HFF-Myc (cell line): Measurements from ENCODE around the gene FBXL17.

ENCODE experiments used
- DNase-seq: peaks from one replicate; pipeline ENCODE4 v3.0.0-alpha.2; 2011; ENCODE audit warnings: low read depth; ENCODE audit errors: extremely low read depth
- H3K4me3 ChIP-seq: replicated peaks from 2 replicates; pipeline ENCODE4 v1.5.1; 2011; ENCODE audit warnings: low read depth, mild to moderate bottlenecking, control low read depth, low read length
- TF ChIP-seq, protein P1 (sequence below): IDR thresholded peaks from 2 replicates; pipeline ENCODE4 v1.5.1; 2012; ENCODE audit warnings: mild to moderate bottlenecking, low read depth, low read length, control low read depth; ENCODE audit errors: missing control alignments

Gene FBXL17

DNA sequence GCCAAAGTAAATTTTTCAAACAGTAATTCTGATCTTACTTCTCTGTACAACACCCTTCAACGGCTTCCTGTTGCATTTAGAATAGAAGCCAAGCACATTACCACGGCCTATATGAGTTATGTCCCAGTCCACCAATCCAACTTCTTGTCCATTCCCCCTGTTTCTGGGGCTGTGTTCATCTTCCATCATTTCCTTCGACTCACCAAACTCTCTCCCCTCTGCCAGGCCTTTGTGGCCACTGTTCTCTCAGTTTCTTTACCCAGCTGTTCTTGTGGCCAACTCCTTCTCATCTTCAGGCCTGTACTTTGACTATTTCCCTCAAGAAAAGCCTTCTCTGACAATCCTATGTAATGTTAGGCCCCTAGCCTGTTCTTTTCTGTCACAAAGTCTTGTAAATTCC lies 451.8 kb downstream of the FBXL17 start:
- DNase-seq, result no peak
- H3K4me3 ChIP-seq, result no peak overlapping the region
- TF ChIP-seq, protein P1, sequence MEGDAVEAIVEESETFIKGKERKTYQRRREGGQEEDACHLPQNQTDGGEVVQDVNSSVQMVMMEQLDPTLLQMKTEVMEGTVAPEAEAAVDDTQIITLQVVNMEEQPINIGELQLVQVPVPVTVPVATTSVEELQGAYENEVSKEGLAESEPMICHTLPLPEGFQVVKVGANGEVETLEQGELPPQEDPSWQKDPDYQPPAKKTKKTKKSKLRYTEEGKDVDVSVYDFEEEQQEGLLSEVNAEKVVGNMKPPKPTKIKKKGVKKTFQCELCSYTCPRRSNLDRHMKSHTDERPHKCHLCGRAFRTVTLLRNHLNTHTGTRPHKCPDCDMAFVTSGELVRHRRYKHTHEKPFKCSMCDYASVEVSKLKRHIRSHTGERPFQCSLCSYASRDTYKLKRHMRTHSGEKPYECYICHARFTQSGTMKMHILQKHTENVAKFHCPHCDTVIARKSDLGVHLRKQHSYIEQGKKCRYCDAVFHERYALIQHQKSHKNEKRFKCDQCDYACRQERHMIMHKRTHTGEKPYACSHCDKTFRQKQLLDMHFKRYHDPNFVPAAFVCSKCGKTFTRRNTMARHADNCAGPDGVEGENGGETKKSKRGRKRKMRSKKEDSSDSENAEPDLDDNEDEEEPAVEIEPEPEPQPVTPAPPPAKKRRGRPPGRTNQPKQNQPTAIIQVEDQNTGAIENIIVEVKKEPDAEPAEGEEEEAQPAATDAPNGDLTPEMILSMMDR, result no peak

DNA sequence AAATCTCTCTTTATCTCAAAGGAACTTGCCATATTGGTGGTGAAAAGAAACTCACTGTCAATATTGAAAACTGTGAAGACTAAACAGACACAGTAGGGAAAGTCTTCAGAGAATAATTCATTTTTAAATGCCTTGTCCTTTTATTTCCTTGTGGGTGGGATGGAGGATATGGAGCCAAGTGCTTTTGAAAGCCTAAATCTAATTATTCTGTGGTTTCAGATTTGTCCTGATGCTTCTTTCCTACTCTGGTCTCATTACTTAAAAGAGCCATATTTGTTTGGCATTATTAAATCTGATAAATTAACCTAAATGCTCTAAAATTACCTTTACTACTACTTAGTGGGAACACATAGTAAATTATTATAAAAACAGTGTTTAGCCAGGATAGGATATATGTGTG lies 452.8 kb downstream of the FBXL17 start:
- H3K4me3 ChIP-seq, result no peak overlapping the region
- DNase-seq, result no peak
- TF ChIP-seq, protein P1, result no peak

DNA sequence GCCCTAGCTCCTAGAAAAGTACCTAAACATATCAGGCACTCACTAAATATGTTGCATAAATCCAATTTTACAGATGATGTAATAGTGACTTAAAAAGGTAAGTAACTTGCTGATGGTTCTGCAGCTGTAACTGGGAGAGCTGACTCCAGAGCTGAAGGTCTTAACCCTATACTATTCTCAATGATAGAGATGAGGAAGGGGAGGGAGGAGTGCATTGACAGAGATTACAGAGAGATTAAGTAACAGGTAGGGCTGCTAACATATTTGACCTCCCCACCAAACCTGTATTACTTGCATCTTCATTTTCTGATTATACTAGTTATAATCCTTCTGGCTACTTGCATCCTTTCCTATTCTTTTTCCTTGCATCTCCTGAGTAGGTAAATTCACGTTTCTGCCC lies 455.8 kb downstream of the FBXL17 start:
- TF ChIP-seq, protein P1, result no peak
- no peak overlapping the region for H3K4me3 ChIP-seq
- no peak for DNase-seq

DNA sequence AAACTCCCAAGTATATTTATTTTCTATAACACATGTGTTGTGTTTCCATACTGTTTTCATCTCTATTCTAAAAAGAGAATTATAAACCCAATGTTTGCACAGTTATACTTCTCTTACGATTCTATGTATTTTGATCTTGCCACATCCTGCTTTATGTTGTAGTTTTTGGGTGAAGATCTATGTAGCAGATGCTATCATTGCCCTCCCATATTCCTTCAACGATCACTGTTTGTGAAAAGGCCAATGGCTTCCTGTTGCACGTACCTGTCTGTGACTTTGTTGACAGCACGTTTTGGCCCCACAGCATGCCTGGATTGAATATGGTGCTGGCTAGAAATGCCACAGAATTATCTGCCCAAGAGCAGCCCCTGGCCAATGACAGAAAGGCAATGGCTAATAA lies 456.7 kb downstream of the FBXL17 start:
- no peak overlapping the region for H3K4me3 ChIP-seq
- TF ChIP-seq, protein P1, result no peak
- no peak for DNase-seq

DNA sequence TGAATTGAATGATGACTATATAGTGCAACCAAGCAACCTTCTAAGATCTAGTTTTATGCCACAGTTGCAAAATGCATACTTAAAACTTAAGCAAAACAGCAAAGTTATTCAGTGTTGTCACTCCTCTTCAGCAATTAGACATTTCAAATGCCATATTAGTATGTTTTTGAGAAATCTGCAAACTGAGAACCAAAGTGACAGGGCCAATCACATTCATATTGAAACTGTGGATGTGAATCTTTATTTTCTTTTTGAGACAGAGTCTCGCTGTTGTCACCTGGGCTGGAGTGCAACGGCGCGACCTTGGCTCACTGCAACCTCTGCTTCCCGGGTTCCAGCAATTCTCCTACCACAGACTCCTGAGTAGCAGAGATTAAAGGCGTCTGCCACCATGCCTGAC lies 461.9 kb downstream of the FBXL17 start:
- no peak overlapping the region for H3K4me3 ChIP-seq
- no peak for DNase-seq
- TF ChIP-seq, protein P1, result no peak

DNA sequence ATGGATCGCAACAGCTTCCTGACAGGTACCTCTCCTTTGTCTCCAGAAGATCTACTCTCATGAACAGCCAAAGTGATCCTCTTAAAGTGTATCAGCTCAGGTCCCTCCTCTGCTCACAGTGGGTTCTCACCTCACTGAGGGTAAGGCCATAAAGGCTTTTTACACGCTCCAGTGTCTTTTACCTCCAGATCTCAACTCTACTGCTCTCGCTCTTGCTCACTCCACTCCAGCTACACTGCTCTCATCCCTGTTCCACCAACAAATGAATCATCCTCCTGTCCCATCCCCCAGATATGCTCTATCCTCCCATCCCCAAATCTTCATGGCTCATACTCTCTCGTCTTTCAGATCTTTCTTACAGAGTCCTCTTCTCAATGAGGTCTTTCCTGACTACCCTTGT lies 462.5 kb downstream of the FBXL17 start:
- no peak overlapping the region for H3K4me3 ChIP-seq
- DNase-seq, result no peak
- TF ChIP-seq, protein P1, result no peak

DNA sequence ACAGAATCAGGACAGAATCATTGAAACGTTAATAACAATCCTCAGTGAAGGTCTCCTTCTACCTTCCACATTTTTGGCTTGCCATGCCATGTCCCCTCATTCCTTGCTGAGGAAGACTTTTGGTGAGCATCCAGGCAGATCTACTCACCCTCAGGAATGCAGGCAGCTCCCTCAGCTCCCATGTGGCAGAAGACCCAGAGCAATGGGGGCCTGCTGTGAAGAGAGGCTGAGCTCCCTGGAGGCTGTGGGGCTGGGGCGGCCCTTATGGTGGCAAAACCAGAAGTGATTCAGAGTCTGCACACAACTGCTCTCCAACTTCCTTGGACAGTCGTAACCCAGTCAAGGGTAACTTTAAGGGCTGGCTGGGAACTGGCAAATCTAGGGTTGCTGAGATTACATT lies 463.9 kb downstream of the FBXL17 start:
- H3K4me3 ChIP-seq, result no peak overlapping the region
- TF ChIP-seq, protein P1, result no peak
- DNase-seq, result no peak
